ENCODE measurements around the gene PAK2. TPM values are rescaled to one million over a fixed set of nuclear protein-coding genes. Genes with fewer than 3 reads are reported as not detected.
A peak's percentile ranks its signal among the peaks of the same experiment; 100 is the strongest.

The PAK2 gene
- total and polyA plus RNA-seq, 9 of the 15 experiments (the other 6 are each of a cell fraction or from before 2014, with no cell fraction given), result 13.2 to 72.4 (median 35.7) TPM

DNA sequence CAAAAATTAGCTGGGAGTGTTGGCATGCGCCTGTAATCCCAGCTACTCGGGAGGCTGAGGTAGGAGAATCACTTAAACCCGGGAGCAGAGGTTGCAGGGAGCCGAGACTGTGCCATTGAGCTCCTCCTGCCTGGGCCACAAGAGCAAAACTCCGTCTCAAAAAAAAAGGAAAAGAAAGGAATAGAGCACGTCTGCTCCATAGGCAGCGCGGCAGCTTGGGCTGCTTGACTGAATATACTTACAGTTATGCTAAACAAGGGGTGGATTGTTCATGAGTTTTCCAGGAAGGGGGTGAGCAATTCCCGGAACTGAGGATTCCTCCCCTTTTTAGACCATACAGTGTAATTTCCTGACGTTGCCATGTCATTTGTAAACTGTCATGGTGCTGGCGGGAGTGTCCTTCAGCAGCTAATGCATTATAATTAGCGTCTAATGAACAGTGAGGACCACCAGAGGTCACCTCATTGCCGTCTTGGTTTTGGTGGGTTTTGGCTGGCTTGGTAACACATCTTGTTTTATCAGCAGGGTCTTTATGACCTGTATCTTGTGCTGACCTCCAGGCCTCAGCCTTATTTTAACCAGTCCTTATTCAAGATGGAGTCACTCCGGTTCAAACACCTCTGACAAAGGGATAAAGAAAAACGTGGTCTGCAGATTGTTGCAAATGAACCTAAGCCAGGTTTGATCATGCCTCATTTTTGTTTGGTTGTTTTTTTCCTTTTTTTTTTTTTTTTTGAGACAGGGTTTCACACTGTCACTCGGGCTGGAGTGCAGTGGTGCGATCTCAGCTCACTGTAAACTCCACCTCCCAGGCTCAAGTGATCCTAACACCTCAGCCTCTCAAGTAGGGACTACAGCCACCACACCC, 103.1 kb downstream of the PAK2 start (continued):
- TF ChIP-seq, protein P1, sequence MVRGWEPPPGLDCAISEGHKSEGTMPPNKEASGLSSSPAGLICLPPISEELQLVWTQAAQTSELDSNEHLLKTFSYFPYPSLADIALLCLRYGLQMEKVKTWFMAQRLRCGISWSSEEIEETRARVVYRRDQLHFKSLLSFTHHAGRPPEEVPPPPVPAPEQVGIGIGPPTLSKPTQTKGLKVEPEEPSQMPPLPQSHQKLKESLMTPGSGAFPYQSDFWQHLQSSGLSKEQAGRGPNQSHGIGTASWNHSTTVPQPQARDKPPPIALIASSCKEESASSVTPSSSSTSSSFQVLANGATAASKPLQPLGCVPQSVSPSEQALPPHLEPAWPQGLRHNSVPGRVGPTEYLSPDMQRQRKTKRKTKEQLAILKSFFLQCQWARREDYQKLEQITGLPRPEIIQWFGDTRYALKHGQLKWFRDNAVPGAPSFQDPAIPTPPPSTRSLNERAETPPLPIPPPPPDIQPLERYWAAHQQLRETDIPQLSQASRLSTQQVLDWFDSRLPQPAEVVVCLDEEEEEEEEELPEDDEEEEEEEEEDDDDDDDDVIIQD (CRISPR knock-in tag; IDR thresholded peaks at IDR 0.05), result peak; percentile 99
- TF ChIP-seq ZZZ3 (IDR thresholded peaks at IDR 0.05) (no peak), RBM25 (IDR thresholded peaks at IDR 0.05; ENCODE audit: low read depth, low read length, severe bottlenecking) (no peak), SMARCC2 (IDR thresholded peaks at IDR 0.05; ENCODE audit: low read depth) (no peak), STAT5B (CRISPR knock-in tag; IDR thresholded peaks at IDR 0.05) (peak; percentile 99), SMAD4 (CRISPR knock-in tag; conservative IDR thresholded peaks at IDR 0.05) (peak; percentile 100), OTX1 (CRISPR knock-in tag; IDR thresholded peaks at IDR 0.05) (peak; percentile 100), ZNF24 (IDR thresholded peaks at IDR 0.05) (no peak), NR2F6 (CRISPR knock-in tag; IDR thresholded peaks at IDR 0.05) (peak; percentile 94), PHTF2 (CRISPR knock-in tag; IDR thresholded peaks at IDR 0.05) (peak; percentile 99), SREBF1 (IDR thresholded peaks at IDR 0.05; ENCODE audit: borderline replicate concordance, low read depth, low read length) (no peak), HNRNPH1 (optimal IDR thresholded peaks at IDR 0.05; ENCODE audit: low read depth, low read length) (no peak), ZNF175 (CRISPR knock-in tag; IDR thresholded peaks at IDR 0.05; ENCODE audit: low read depth) (peak; percentile 100), JUND (IDR thresholded peaks at IDR 0.05; ENCODE audit: borderline replicate concordance, low read depth, low read length) (peak; percentile 70), JUND (tag; IDR thresholded peaks at IDR 0.05; ENCODE audit: borderline replicate concordance, low read depth, low read length) (peak; percentile 99; the same call in 2 of the 3 replicates), ARHGAP35 (IDR thresholded peaks at IDR 0.05; ENCODE audit: partially characterized antibody) (no peak), GTF2E2 (tag; IDR thresholded peaks at IDR 0.05) (peak; percentile 98), EZH2 (IDR thresholded peaks at IDR 0.05; ENCODE audit: borderline replicate concordance, low read depth, low read length) (no peak)
- TF ChIP-seq, protein P2, sequence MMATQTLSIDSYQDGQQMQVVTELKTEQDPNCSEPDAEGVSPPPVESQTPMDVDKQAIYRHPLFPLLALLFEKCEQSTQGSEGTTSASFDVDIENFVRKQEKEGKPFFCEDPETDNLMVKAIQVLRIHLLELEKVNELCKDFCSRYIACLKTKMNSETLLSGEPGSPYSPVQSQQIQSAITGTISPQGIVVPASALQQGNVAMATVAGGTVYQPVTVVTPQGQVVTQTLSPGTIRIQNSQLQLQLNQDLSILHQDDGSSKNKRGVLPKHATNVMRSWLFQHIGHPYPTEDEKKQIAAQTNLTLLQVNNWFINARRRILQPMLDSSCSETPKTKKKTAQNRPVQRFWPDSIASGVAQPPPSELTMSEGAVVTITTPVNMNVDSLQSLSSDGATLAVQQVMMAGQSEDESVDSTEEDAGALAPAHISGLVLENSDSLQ (IDR thresholded peaks at IDR 0.05), result peak; percentile 95
- TF ChIP-seq, protein P3, sequence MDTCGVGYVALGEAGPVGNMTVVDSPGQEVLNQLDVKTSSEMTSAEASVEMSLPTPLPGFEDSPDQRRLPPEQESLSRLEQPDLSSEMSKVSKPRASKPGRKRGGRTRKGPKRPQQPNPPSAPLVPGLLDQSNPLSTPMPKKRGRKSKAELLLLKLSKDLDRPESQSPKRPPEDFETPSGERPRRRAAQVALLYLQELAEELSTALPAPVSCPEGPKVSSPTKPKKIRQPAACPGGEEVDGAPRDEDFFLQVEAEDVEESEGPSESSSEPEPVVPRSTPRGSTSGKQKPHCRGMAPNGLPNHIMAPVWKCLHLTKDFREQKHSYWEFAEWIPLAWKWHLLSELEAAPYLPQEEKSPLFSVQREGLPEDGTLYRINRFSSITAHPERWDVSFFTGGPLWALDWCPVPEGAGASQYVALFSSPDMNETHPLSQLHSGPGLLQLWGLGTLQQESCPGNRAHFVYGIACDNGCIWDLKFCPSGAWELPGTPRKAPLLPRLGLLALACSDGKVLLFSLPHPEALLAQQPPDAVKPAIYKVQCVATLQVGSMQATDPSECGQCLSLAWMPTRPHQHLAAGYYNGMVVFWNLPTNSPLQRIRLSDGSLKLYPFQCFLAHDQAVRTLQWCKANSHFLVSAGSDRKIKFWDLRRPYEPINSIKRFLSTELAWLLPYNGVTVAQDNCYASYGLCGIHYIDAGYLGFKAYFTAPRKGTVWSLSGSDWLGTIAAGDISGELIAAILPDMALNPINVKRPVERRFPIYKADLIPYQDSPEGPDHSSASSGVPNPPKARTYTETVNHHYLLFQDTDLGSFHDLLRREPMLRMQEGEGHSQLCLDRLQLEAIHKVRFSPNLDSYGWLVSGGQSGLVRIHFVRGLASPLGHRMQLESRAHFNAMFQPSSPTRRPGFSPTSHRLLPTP (IDR thresholded peaks at IDR 0.05; ENCODE audit: borderline replicate concordance, extremely low read depth, insufficient read length), result no peak
- TF ChIP-seq, protein P4, sequence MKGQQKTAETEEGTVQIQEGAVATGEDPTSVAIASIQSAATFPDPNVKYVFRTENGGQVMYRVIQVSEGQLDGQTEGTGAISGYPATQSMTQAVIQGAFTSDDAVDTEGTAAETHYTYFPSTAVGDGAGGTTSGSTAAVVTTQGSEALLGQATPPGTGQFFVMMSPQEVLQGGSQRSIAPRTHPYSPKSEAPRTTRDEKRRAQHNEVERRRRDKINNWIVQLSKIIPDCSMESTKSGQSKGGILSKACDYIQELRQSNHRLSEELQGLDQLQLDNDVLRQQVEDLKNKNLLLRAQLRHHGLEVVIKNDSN (CRISPR knock-in tag; IDR thresholded peaks at IDR 0.05), result no peak
